Measurements from ENCODE around the gene STXBP6. TPM values are rescaled to one million over a fixed set of nuclear protein-coding genes. Genes with fewer than 3 reads are reported as not detected.

Gene STXBP6
- total RNA-seq, 1 experiment from 2014 or later = 0.27 TPM

DNA sequence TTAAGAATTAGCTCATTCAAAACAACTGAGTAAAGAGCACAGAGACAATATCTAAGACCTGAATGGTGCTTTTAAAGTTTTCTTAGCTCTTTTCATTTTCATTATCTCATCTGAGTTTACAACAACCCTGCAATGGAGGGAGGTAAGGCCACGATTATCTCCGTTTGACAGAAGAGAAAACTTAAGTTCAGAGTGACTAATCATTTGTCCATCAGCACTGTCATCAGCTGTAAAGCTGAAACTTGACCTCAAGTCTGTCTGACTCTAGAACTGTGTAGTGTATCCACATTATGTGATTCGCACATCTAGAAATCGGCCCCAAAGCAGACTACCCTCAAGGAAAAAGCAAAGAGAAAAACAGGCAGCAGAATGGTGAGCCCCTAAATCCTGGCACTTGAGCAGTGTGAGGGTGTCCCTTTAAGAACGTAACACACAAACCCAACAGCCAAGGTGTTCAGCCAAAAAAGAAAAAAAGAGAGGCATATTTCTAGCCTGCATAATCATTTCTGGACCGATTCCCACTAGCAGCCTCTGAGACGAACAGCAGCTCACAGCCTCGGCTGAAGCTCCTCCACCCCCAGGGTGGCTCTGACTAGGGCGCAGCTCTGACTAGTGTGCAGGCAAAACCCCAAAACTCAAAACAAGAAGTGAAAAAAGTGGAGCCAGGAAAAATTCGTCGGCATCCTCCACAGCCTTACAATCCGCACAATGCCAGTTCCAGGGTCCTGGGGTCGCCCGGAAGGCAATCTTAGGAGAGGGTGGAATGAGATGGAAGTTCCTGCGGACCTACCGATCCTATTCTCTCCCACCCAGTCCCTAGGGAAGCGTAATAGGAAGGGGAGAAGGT, 1.6 kb downstream of the STXBP6 start (continued):
- TF ChIP-seq, protein P1, sequence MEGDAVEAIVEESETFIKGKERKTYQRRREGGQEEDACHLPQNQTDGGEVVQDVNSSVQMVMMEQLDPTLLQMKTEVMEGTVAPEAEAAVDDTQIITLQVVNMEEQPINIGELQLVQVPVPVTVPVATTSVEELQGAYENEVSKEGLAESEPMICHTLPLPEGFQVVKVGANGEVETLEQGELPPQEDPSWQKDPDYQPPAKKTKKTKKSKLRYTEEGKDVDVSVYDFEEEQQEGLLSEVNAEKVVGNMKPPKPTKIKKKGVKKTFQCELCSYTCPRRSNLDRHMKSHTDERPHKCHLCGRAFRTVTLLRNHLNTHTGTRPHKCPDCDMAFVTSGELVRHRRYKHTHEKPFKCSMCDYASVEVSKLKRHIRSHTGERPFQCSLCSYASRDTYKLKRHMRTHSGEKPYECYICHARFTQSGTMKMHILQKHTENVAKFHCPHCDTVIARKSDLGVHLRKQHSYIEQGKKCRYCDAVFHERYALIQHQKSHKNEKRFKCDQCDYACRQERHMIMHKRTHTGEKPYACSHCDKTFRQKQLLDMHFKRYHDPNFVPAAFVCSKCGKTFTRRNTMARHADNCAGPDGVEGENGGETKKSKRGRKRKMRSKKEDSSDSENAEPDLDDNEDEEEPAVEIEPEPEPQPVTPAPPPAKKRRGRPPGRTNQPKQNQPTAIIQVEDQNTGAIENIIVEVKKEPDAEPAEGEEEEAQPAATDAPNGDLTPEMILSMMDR (IDR thresholded peaks at IDR 0.05 in 2 of 3, conservative IDR thresholded peaks at IDR 0.05 in 1 of 3; ENCODE audit: borderline replicate concordance in 1 of 3, insufficient read depth in 1 of 3, low read depth in 2 of 3, low read length in 2 of 3) = no peak
- TF ChIP-seq EZH2phosphoT487 (IDR thresholded peaks at IDR 0.05; ENCODE audit: borderline replicate concordance) = no peak
- TF ChIP-seq EZH2 (IDR thresholded peaks at IDR 0.05) = no peak
- no peak for TF ChIP-seq SIN3A (IDR thresholded peaks at IDR 0.05; ENCODE audit: low read depth)
- no peak for TF ChIP-seq SRF (IDR thresholded peaks at IDR 0.05; ENCODE audit: low read depth)
- TF ChIP-seq, protein P2, sequence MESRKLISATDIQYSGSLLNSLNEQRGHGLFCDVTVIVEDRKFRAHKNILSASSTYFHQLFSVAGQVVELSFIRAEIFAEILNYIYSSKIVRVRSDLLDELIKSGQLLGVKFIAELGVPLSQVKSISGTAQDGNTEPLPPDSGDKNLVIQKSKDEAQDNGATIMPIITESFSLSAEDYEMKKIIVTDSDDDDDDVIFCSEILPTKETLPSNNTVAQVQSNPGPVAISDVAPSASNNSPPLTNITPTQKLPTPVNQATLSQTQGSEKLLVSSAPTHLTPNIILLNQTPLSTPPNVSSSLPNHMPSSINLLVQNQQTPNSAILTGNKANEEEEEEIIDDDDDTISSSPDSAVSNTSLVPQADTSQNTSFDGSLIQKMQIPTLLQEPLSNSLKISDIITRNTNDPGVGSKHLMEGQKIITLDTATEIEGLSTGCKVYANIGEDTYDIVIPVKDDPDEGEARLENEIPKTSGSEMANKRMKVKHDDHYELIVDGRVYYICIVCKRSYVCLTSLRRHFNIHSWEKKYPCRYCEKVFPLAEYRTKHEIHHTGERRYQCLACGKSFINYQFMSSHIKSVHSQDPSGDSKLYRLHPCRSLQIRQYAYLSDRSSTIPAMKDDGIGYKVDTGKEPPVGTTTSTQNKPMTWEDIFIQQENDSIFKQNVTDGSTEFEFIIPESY (IDR thresholded peaks at IDR 0.05; ENCODE audit: extremely low read depth, insufficient replicate concordance, low read length) = no peak

DNA sequence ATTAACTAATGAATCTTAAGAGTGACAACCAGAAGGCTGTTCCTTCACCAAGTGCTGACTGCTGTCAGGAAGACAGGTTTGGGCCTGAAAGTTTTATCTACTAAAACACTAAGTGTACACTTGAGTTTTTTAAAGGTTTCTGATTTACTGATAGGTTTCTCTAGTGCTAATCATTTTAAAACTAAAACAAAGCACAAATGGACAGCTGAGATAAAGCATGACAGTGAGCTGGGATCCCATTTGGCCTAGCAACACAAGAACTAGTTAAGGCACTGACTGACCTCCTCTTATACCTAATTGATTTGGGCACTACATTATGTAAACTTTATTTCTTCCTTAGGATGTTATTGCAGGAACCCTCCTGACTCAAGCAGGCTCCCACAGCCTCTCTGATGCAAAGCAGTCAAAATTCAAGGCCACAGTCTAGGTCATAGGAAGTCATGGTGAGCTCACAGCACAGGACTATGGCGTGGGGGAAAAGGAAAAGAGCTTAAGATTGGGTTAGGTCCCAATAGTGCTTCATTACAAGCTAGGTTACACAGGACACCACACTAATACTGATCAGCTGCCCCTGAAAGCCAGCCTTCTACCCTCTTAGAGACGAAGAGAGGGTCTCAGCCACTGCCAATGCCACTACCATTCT, 3.5 kb downstream of the STXBP6 start:
- Histone ChIP-seq H3K4me3 (replicated peaks in 1 of 2; ENCODE audit: low read depth in 1 of 2, low read length in 2 of 2) (no peak overlapping the region), H3K79me2 (ENCODE audit: insufficient read depth, low read length) (no peaks in the 10 kb centered on the region), H3K9me2 (ENCODE audit: insufficient read depth) (no peaks in the 10 kb centered on the region), H4K20me1 (ENCODE audit: insufficient read depth) (no peaks in the 10 kb centered on the region), H3K36me3 (ENCODE audit: control insufficient read depth in 1 of 2, insufficient read depth in 2 of 2, low read length in 2 of 2) (no peaks in the 10 kb centered on the region), H3K9me3 (ENCODE audit: control insufficient read depth in 1 of 2, insufficient read depth in 1 of 2, low read depth in 1 of 2, low read length in 2 of 2) (peaks cover 0 to 14% of the 10 kb centered on the region in 2 experiments; a peak in 2 of 4 replicates), H2AFZ (ENCODE audit: low read depth, low read length, poor library complexity, severe bottlenecking) (no peak overlapping the region), H3K27ac (ENCODE audit: low read depth, low read length) (no peak overlapping the region), H3K27me3 (ENCODE audit: insufficient read depth, low read length) (no peaks in the 10 kb centered on the region), H3K4me2 (ENCODE audit: low read length) (no peak overlapping the region), H3K9ac (ENCODE audit: low read length) (no peak overlapping the region), H3K4me1 (ENCODE audit: control insufficient read depth in 1 of 2, insufficient read depth in 2 of 2, low read length in 2 of 2) (no peaks in the 10 kb centered on the region)
- ATAC-seq (no peak), DNase-seq (ENCODE audit: low read depth, low spot score) (no peak)
- intact Hi-C loops (cut with micrococcal nuclease) = no loop called here
- POLR2A ChIA-PET = no interaction called here
- RAD21 ChIA-PET (ENCODE audit: low non-redundant PET in 1 of 2, low total read pairs in 2 of 2, uncharacterized antibody in 2 of 2, unreplicated experiment in 2 of 2) = no interaction called here
- CTCF ChIA-PET = no interaction called here
- BruUV-seq (replicated peaks) = no TSS peak
- TF ChIP-seq POLR2A (IDR thresholded peaks at IDR 0.05; ENCODE audit: borderline replicate concordance, extremely low read depth, insufficient read depth, insufficient read length) (no peak), ZFX (IDR thresholded peaks at IDR 0.05) (no peak), POLR2AphosphoS5 (IDR thresholded peaks at IDR 0.05; ENCODE audit: low read depth, low read length) (no peak), CBX3 (IDR thresholded peaks at IDR 0.05; ENCODE audit: low read depth) (no peak), ZNF274 (IDR thresholded peaks at IDR 0.05; ENCODE audit: low read depth, low read length) (no peak), CEBPB (IDR thresholded peaks at IDR 0.05; ENCODE audit: low read depth) (no peak), YY1 (IDR thresholded peaks at IDR 0.05; ENCODE audit: extremely low read depth, insufficient replicate concordance, low read depth, low read length) (no peak), SRF (IDR thresholded peaks at IDR 0.05; ENCODE audit: low read depth) (no peak)
- TF ChIP-seq, protein P3, sequence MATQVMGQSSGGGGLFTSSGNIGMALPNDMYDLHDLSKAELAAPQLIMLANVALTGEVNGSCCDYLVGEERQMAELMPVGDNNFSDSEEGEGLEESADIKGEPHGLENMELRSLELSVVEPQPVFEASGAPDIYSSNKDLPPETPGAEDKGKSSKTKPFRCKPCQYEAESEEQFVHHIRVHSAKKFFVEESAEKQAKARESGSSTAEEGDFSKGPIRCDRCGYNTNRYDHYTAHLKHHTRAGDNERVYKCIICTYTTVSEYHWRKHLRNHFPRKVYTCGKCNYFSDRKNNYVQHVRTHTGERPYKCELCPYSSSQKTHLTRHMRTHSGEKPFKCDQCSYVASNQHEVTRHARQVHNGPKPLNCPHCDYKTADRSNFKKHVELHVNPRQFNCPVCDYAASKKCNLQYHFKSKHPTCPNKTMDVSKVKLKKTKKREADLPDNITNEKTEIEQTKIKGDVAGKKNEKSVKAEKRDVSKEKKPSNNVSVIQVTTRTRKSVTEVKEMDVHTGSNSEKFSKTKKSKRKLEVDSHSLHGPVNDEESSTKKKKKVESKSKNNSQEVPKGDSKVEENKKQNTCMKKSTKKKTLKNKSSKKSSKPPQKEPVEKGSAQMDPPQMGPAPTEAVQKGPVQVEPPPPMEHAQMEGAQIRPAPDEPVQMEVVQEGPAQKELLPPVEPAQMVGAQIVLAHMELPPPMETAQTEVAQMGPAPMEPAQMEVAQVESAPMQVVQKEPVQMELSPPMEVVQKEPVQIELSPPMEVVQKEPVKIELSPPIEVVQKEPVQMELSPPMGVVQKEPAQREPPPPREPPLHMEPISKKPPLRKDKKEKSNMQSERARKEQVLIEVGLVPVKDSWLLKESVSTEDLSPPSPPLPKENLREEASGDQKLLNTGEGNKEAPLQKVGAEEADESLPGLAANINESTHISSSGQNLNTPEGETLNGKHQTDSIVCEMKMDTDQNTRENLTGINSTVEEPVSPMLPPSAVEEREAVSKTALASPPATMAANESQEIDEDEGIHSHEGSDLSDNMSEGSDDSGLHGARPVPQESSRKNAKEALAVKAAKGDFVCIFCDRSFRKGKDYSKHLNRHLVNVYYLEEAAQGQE (IDR thresholded peaks at IDR 0.05; ENCODE audit: low read depth) = no peak

Measured in HCT116 (cell line).